ENCODE measurements around the gene PELI3. TPM values are rescaled to one million over a fixed set of nuclear protein-coding genes. Genes with fewer than 3 reads are reported as not detected.

The PELI3 gene, protein sequence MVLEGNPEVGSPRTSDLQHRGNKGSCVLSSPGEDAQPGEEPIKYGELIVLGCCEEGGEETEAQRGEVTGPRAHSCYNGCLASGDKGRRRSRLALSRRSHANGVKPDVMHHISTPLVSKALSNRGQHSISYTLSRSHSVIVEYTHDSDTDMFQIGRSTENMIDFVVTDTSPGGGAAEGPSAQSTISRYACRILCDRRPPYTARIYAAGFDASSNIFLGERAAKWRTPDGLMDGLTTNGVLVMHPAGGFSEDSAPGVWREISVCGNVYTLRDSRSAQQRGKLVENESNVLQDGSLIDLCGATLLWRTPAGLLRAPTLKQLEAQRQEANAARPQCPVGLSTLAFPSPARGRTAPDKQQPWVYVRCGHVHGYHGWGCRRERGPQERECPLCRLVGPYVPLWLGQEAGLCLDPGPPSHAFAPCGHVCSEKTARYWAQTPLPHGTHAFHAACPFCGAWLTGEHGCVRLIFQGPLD
- 9.6 and 14.3 TPM in 2 replicates for total RNA-seq

DNA sequence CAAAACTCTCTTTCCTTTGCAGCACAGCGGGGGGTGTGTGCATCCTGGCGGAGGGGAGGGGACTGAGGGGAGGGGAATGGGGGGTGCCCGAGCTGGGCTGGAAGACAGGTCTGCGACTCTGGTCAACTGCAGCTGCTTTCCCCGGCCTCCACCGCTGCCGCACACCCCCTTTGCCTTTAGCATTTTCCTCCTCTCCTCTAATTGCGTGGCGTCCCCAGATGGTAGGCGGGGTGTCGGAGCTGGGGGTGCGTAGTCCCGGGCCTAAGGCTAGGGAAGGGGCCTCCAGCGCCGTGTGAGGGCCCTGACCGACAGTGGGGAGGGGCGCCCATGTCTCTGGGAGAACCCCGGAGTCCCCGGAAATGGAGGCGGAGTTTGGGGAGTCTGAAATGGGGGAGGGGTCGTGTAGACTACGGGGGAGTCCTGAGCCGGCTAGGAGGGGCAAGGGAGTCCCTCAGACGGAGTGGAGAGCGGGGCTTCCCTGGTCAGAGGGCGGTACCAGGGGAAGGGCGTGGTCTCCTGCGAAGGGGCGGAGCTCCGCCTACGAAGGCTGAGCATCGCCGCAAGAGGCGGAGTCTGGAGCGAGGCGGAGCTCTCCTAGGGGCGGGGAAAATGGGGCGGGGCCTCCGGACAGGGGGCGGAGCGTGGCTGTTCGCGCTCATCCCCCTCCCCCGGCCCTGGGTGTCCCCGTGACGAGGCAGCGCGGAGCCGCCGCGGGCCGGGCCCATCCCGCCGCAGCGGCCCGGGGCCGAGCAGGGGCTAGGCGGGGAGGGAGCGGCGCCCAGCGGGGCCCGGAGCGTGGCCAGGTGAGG is at the start of gene PELI3:
PELI3 (plus strand) TSS at position 681 of the 809 bp plus-strand sequence. CDS start 1,224 bp downstream, outside the sequence.

DNA sequence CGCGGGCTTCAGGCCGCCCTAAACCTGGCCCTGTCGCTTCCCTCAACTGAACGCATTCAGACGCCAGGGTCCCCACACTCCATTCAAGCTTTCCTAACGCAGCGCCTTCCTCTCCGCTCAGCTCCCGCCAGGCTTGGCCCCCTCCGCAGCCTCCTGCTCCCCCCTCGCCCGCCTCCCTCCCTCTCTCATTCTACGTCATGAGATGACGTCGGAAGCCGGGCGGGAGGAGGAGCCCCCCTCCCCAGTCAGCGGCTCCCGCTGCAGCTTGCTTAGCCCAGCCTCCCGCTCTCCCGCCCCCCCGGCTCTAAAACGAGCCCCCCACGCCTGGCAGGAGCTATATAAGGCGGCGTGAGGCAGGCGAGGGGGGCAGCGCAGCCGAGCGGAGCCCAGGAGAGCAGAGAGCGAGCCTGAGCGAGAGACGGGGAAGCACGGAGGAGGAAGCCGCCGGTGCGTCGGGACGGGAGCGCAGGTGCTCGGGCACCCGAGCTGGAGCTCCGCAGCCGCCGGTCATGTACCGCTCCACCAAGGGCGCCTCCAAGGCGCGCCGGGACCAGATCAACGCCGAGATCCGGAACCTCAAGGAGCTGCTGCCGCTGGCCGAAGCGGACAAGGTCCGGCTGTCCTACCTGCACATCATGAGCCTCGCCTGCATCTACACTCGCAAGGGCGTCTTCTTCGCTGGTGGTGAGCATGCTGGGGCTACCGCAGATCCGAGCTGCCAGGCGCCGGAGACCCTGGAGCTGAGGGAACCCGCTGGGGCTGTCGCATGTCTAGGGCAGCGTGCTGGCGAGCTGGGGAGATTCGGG is 45.8 kb upstream of the PELI3 start, which contains the start of gene NPAS4:
NPAS4 (plus strand) TSS at position 365 of the 806 bp plus-strand sequence; CDS start at position 510, 145 bp downstream.

DNA sequence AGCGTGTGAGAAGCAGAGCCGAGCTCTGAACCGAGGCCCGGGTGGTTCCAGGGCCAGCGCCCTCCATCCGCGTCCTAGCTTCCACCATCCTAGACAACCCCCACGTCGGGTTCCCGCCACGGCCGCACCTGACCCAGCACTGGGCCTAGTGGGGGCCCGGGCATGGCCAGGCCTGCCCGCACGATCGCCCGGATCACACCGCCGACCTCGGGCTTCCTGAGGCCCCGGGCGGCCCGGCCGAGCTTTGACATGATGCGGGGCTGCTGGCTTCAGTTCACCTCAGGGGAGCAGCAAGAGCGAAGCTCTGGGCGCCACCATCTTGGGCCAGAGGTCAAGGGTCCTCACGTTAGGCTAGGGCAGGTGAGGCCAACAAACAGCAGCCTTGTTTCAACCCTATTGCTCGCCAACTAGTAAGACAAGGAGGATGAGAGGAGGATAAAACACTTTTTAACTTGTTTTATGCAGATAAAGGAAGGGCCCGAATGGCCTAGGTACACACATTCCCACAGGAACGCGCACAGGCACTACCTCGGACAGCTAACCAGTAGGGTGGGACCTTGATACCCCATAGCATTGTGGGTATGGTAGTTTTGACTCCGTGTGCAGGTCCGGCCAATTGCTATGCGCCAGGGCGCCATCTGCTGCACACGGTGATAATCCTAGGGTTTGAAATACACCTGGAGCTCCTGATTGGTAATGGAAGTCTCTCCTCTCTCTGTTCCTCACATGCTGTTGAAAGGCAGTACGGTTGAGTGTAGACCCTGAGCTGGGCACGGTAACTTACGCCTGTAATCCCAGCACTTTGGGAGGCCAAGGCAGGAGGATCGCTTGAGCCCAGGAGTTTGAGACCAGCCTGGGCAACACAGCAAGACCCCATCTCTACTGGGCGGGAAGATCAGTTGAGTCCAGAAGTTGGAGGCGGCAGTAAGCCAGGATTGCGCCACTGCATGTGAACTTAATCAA is 27.9 kb upstream of the PELI3 start, which contains the start of gene MRPL11:
MRPL11 (minus strand) TSS at position 345 of the 963 bp plus-strand sequence; CDS start at position 251, 94 bp downstream.

DNA sequence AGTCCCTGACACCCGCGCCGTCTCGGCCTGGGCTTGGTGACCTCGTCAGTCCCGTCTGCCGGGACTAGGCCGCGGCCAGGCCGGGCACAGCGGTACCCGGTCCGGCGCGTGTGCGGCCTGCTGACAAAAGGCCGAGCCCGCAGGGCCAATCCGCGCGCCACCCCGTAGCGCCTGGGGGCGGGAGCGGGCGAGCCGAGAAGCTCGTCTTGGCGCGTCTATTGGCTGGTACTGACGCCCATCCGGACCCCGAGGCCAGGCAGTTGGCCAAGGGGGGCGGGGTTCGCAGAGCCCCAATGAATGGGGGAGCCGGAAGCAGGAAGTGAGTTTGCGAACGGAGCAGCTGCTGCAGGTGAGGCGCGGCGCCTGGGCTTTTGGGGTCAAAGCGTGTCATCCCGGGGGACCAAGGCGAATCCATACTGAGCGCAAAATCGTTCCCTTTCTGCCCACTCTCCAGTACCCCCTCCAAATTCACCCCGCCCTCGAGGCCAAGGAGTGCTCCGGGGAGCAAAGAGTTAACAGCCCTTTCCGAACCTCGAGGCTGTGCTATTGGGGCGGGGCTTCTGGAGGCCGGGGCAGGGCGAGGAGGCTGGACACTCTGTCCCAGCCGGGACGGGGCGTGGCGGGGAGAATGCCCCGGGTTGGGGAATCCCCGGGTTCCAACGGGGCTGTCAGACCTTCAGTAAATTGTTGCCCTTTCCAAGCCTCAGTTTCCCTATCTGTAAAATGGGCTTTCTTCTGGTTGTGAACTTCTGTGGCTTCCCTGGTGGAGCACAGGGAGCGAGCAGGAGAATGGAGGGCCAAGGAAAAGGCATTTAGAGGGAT is 13.6 kb downstream of the PELI3 start, which contains the start of gene DPP3:
DPP3 (plus strand) TSS at position 318 of the 822 bp plus-strand sequence. CDS start 1,767 bp downstream, outside the sequence.

DNA sequence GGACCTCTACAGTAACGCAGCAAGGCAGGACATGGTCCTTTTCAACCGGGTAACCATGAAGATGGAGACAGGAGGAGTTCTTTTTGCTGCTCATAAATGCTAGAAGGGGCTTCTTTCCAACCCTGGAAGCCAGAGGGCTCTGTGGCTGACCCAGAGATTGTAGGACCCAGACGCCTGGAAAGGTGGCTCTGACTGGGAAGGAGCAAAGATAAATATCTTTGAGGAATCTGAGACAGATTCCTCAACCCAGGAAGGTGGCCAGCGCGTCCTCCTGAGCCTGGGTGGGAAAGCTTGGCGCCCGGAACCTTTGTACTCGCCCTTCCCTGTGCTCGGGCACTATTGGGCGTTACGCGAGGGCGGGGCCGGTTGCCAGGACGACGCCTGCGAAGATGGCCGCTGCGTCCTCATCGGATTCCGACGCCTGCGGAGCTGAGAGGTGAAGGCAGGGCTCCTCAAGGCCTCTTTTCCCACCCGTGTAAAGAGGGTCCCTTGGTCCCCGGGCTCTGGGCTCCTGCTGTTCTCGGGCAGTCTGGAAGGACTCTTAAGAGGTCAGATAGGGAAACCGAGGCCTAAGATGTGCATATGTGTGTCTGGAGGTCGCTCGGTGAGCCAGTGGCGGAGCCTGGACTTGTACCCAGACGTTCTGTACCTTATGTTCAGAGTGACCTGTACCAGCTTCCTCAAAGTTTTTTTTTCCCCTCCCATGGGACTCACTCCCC is 43.7 kb downstream of the PELI3 start, which contains the start of gene BBS1:
BBS1 (plus strand) TSS at position 365 of the 719 bp plus-strand sequence; CDS start at position 390, 25 bp downstream.

Other genes starting within 250 kb of the PELI3 start
- gene KLC2, start 209.2 kb upstream of the PELI3 start, total RNA-seq: 23.2 and 49.8 TPM in 2 replicates
- 61.2 and 88.6 TPM in 2 replicates for gene RAB1B, start 198.3 kb upstream of the PELI3 start, total RNA-seq
- under 0.01 and 0.14 TPM in 2 replicates for gene CNIH2, start 188.7 kb upstream of the PELI3 start, total RNA-seq
- gene YIF1A, start 177.8 kb upstream of the PELI3 start, total RNA-seq: 121 and 221 TPM in 2 replicates
- gene TMEM151A, start 175.0 kb upstream of the PELI3 start, total RNA-seq: under 0.01 and 0.07 TPM in 2 replicates
- 0.68 and 1.2 TPM in 2 replicates for gene CD248, start 149.9 kb upstream of the PELI3 start, total RNA-seq
- gene RIN1, start 130.5 kb upstream of the PELI3 start, total RNA-seq: 19.5 and 32.3 TPM in 2 replicates
- gene BRMS1, start 121.8 kb upstream of the PELI3 start, total RNA-seq: 58.2 and 74.8 TPM in 2 replicates
- gene B4GAT1, start 119.3 kb upstream of the PELI3 start, total RNA-seq: 8.5 and 13.7 TPM in 2 replicates
- gene SLC29A2, start 95.1 kb upstream of the PELI3 start, total RNA-seq: 3.1 and 6.0 TPM in 2 replicates
- not detected in 2 replicates for gene NPAS4, start 45.9 kb upstream of the PELI3 start, total RNA-seq
- gene MRPL11, start 28.1 kb upstream of the PELI3 start, total RNA-seq: 24.6 and 34.2 TPM in 2 replicates
- gene DPP3, start 13.5 kb downstream of the PELI3 start, total RNA-seq: 62.5 and 70.9 TPM in 2 replicates
- gene BBS1, start 43.7 kb downstream of the PELI3 start, total RNA-seq: 5.5 and 20.1 TPM in 2 replicates
- 7.2 and 11.7 TPM in 2 replicates for gene ZDHHC24, start 79.1 kb downstream of the PELI3 start, total RNA-seq
- under 0.01 TPM in 1 of 2 replicates, not detected in the other for gene ACTN3, start 80.0 kb downstream of the PELI3 start, total RNA-seq
- 1.4 and 14.9 TPM in 2 replicates for gene CTSF, start 101.7 kb downstream of the PELI3 start, total RNA-seq
- under 0.01 and 0.21 TPM in 2 replicates for gene CCDC87, start 126.2 kb downstream of the PELI3 start, total RNA-seq
- 21.9 and 22.5 TPM in 2 replicates for gene CCS, start 126.3 kb downstream of the PELI3 start, total RNA-seq
- 7.9 and 25.5 TPM in 2 replicates for gene RBM14, start 149.7 kb downstream of the PELI3 start, total RNA-seq
- gene RBM4, start 171.8 kb downstream of the PELI3 start, total RNA-seq: 152 and 204 TPM in 2 replicates
- gene RBM4B, start 211.0 kb downstream of the PELI3 start, total RNA-seq: 17.1 and 21.5 TPM in 2 replicates

All from nasal cavity respiratory epithelium epithelial cell of viscerocranial mucosa (primary cell).